Subcutaneous abdominal adipose tissue (tissue), 5 donors: ENCODE measurements around the gene NADSYN1.

Experiments used
- H3K27ac ChIP-seq: one replicate; pipeline ENCODE4 v1.7.0; 2013; ENCODE audit warnings: low read depth, mild to moderate bottlenecking, inconsistent platforms, low read length, moderate library complexity
- H3K27me3 ChIP-seq, 5 donors: one replicate each; pipeline ENCODE4 v1.7.0; 2013; ENCODE audit warnings: low read length in 5 of 5, inconsistent platforms in 1 of 5; ENCODE audit not compliant: control insufficient read depth in 5 of 5, insufficient read depth in 4 of 5
- H3K36me3 ChIP-seq, 5 donors: one replicate each; pipeline ENCODE4 v1.7.0; 2013; ENCODE audit warnings: low read length in 5 of 5; ENCODE audit not compliant: control insufficient read depth in 5 of 5, insufficient read depth in 5 of 5
- H3K4me1 ChIP-seq, 5 donors: one replicate each; pipeline ENCODE4 v1.7.0; 2013; ENCODE audit warnings: low read length in 5 of 5, mild to moderate bottlenecking in 3 of 5, moderate library complexity in 1 of 5; ENCODE audit not compliant: control insufficient read depth in 5 of 5, insufficient read depth in 5 of 5
- H3K4me3 ChIP-seq, 5 donors: one replicate each; pipeline ENCODE4 v1.7.0; 2013; ENCODE audit warnings: low read length in 5 of 5, low read depth in 1 of 5
- H3K9ac ChIP-seq, 5 donors: one replicate each; pipeline ENCODE4 v1.7.0; 2013; ENCODE audit warnings: low read length in 5 of 5, mild to moderate bottlenecking in 4 of 5, moderate library complexity in 3 of 5
- H3K9me3 ChIP-seq, 5 donors: one replicate each; pipeline ENCODE4 v1.7.0; 2013; ENCODE audit warnings: low read length in 5 of 5; ENCODE audit not compliant: control insufficient read depth in 5 of 5
- donor health status: healthy.
- donor health status: healthy.
- donor health status: healthy.
- donor health status: healthy.
- donor health status: healthy.

NADSYN1 gene

GRCh38 chr11:71449596-71449995, 3.4 kb upstream of the NADSYN1 start:
- no peaks in the 10 kb centered on the region for H3K27me3 ChIP-seq
- H3K4me1 ChIP-seq: peaks cover 3 to 50% (median 47%) of the 10 kb centered on the region in 5 donors
- H3K4me3 ChIP-seq: peak overlapping the region in 2 of 5 donors; percentile 90 to 92
- peak overlapping the region in 2 of 5 donors; percentile 80 to 90 for H3K9ac ChIP-seq
- peaks cover 0 to 9% (median 2%) of the 10 kb centered on the region in 5 donors for H3K9me3 ChIP-seq
- H3K27ac ChIP-seq: peak overlapping the region; percentile 60
- H3K36me3 ChIP-seq: peaks cover 0 to 2% (median 0%) of the 10 kb centered on the region in 5 donors

- Histone ChIP-seq H3K4me3 (no peak overlapping the region), H3K27ac (peak overlapping the region; percentile 13), H3K9me3 (peaks cover 0 to 9% (median 2%) of the 10 kb centered on the region in 5 donors), H3K27me3 (no peaks in the 10 kb centered on the region), H3K9ac (no peak overlapping the region), H3K36me3 (peaks cover 0 to 7% (median 6%) of the 10 kb centered on the region in 5 donors), H3K4me1 (peaks cover 3 to 52% (median 50%) of the 10 kb centered on the region in 5 donors)
Observed at GRCh38 chr11:71450507-71450906, 2.5 kb upstream of the NADSYN1 start.

- Histone ChIP-seq H3K4me3 (no peak overlapping the region), H3K27ac (peak overlapping the region; percentile 13), H3K9ac (no peak overlapping the region), H3K27me3 (no peaks in the 10 kb centered on the region), H3K4me1 (peaks cover 3 to 52% (median 50%) of the 10 kb centered on the region in 5 donors), H3K9me3 (peaks cover 0 to 9% (median 1%) of the 10 kb centered on the region in 5 donors), H3K36me3 (peaks cover 3 to 11% (median 10%) of the 10 kb centered on the region in 5 donors)
Observed at GRCh38 chr11:71450939-71451338, 2.1 kb upstream of the NADSYN1 start.

GRCh38 chr11:71451596-71452198, 1.3 kb upstream of the NADSYN1 start:
- Histone ChIP-seq H3K9me3 (peaks cover 0 to 3% (median 0%) of the 10 kb centered on the region in 5 donors), H3K4me1 (peaks cover 3 to 52% (median 50%) of the 10 kb centered on the region in 5 donors), H3K9ac (peak overlapping the region in 3 of 5 donors; percentile 72 to 88 (median 82)), H3K27me3 (no peaks in the 10 kb centered on the region), H3K36me3 (peaks cover 6 to 18% (median 18%) of the 10 kb centered on the region in 5 donors), H3K27ac (peak overlapping the region; percentile 13), H3K4me3 (peak overlapping the region in 4 of 5 donors; percentile 86 to 90 (median 89))

GRCh38 chr11:71452199-71453036, 585 bp upstream of the NADSYN1 start:
- Histone ChIP-seq H3K27ac (peak overlapping the region; percentile 76), H3K27me3 (no peaks in the 10 kb centered on the region), H3K4me1 (peaks cover 3 to 52% (median 48%) of the 10 kb centered on the region in 5 donors), H3K9me3 (no peaks in the 10 kb centered on the region), H3K9ac (peak overlapping the region; percentile 11 to 88 (median 76)), H3K4me3 (peak overlapping the region; percentile 81 to 90 (median 89)), H3K36me3 (peaks cover 6 to 26% (median 24%) of the 10 kb centered on the region in 5 donors)

- Histone ChIP-seq H3K27me3 (no peaks in the 10 kb centered on the region), H3K9me3 (no peaks in the 10 kb centered on the region), H3K4me1 (peaks cover 3 to 38% (median 34%) of the 10 kb centered on the region in 5 donors), H3K27ac (no peak overlapping the region), H3K9ac (peak overlapping the region in 4 of 5 donors; percentile 72 to 89 (median 86)), H3K4me3 (peak overlapping the region; percentile 89 to 97 (median 92)), H3K36me3 (peaks cover 6 to 41% (median 36%) of the 10 kb centered on the region in 5 donors)
Observed at GRCh38 chr11:71453918-71454304, 908 bp downstream of the NADSYN1 start.

GRCh38 chr11:71454470-71455113, 1.6 kb downstream of the NADSYN1 start:
- Histone ChIP-seq H3K4me1 (peaks cover 3 to 31% (median 27%) of the 10 kb centered on the region in 5 donors), H3K27ac (no peak overlapping the region), H3K27me3 (no peaks in the 10 kb centered on the region), H3K36me3 (peaks cover 6 to 47% (median 43%) of the 10 kb centered on the region in 5 donors), H3K4me3 (peak overlapping the region in 1 of 5 donors; percentile 93), H3K9me3 (no peaks in the 10 kb centered on the region), H3K9ac (no peak overlapping the region)

GRCh38 chr11:71456294-71456693, 3.3 kb downstream of the NADSYN1 start:
- Histone ChIP-seq H3K27me3 (no peaks in the 10 kb centered on the region), H3K4me3 (no peak overlapping the region), H3K9ac (no peak overlapping the region), H3K9me3 (no peaks in the 10 kb centered on the region), H3K4me1 (peaks cover 3 to 27% (median 26%) of the 10 kb centered on the region in 5 donors), H3K27ac (no peak overlapping the region), H3K36me3 (peaks cover 9 to 64% (median 57%) of the 10 kb centered on the region in 5 donors)

- Histone ChIP-seq H3K4me1 (peaks cover 3 to 26% (median 25%) of the 10 kb centered on the region in 5 donors), H3K27me3 (no peaks in the 10 kb centered on the region), H3K9ac (no peak overlapping the region), H3K27ac (no peak overlapping the region), H3K9me3 (no peaks in the 10 kb centered on the region), H3K4me3 (no peak overlapping the region), H3K36me3 (peaks cover 9 to 69% (median 60%) of the 10 kb centered on the region in 5 donors)
Observed at GRCh38 chr11:71456831-71457230, 3.8 kb downstream of the NADSYN1 start.
